ENCODE data around the gene BICC1.

BICC1 gene

DNA sequence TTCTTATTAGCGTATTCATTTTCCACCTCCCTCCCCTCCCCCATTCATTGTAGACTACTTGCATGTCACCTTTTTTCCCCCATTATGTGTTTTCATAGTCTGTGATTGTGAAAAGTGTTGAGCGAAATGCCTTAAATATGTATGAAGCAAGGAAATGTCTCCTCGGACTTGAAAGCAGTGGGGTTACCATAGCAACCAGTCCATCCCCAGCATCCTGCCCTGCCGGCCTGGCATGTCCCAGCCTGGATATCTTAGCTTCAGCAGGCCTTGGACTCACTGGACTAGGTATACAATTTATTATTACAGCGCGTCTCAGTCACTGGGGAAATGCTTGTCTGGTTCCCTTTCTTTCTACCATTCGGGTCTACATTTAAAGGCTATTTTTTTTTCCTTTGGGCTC, 283.6 kb downstream of the BICC1 start:
- DNase-seq: no peak

DNA sequence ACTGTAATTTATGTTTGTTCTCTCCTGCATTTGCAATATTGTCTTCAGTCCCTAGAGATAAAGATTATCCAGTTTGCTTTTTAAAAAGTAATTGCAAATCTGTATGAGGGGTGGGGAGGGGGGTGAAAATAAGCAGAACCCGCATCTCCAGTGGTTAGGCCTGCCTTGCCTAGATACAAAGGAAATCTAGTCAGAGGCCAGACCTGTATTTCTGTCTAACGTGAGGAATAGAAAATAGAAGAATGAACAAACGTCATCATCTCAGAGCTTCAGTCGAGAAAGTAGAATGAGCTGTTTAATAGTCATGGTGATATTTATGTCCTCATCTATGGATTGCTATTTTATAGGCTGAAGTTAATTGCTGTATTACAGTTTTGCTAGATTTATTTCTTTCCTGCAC, 284.2 kb downstream of the BICC1 start:
- no peak for DNase-seq

DNA sequence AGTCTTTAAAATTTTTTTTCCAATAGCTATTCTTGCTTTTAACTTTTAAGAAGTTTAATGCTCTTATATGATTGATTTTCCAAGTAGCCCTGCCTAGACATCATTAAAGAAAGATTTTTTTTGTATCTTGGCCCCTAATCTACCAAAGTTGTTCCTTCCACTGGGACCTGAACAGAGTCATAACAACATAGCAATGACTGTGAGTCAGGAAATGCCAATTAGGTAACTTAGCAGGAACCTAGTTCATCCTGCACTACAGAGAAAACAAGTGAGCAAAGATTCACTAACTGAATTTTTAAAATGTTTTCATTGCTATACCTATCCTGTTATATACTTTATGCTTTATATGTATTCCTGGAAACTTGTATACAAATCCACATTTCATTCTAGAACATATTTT, 284.7 kb downstream of the BICC1 start:
- no peak for DNase-seq

DNA sequence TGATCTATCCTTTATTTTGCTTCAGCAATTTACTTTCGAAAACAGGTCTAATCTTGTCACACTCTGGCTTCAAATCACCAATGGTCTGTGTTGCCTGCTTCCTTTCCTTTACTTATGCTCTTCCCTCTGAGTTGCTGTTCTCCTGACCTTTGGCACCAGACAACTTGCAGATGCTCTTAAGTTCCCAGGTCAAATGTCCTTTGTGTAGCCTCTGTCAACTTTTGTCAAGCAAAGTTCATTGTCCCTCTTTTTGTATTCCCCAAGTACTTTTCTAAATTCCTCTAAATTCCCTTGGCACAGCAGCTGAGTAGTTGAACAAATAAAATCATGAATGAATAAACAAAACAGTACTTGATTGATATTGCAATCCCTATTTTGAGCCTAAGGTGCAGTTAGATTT, 289.4 kb downstream of the BICC1 start:
- DNase-seq: no peak

DNA sequence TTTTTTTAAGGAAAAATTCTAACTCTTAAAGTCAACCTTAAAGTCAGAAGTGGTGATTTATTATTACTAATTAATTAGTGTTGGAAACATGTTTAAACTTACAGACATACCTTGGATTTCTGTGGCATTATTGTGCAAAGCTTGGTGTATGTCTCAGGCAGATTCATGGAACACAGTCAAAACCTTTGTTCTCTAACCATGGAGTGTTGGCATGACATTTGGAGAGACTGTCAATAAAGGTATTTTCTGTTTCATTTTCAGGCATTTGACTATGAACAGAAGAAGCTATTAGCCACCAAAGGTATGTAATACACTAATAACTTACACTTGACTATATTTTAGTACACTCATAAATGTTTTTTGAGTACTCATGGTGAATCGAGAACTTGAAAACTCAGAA, 293.7 kb downstream of the BICC1 start:
- DNase-seq: no peak

DNA sequence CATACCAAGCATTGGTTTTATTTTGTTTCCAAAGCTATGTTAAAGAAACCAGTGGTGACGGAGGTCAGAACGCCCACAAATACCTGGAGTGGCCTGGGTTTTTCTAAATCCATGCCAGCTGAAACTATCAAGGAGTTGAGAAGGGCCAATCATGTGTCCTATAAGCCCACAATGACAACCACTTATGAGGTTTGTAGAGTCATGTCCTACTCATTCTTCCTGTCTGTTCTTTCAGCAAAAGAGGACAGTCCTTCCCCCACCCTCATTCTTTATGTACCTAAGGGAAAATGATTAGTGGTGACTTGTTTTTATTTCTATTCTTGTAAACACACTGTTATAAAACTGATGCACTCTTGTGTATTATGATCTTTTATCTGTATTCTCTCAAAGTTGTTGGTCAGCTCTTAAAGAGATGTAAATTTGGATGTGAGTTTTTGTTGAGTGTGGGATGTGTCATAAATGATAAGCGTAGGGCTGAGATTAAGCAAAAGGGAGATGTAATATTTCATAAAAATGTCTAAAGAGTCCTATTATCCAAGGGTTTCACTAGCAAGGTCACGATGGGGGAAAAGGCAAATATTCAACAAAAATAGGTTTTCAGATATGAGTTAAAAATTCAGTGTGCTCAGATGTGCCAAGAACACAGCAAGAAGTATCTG, 294.4 kb downstream of the BICC1 start:
- no peak for DNase-seq

DNA sequence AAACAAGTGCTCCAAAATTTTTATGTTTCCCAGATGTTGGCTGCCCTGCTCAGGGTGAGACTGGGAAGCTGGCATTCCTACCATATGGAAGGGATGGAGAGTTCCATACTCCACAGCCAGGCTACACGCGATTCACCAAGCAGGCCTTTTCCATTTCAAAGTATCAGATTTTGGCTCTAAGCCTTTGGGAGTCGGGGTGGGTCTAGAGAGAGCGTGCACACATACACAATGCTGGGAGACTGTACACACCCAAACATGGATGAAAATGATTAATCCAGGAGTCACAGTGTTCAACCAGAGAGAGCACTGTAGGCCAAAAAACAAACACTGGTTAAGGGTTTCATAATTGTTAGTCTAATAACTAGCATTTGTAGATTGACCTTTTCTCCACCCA, 295.0 kb downstream of the BICC1 start:
- DNase-seq: no peak

DNA sequence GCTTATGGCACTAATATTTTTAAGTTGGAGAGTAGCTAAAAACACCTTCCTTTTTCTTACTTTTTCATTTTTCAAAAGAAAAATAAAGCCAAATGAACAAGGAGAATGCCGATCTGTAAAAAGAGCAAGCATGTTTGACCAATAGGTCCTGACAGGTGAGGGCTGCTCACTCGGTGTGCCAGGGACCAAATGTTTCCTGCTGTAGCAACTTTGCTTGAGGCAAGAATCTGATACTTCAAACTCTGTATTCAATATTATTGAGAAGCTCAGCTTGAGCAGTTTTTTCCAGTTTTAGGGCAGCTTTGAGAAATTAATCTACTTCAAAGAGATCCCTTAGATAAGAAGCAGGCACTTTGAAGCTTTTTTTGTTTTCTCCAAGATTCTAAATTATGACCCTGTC, 298.1 kb downstream of the BICC1 start:
- DNase-seq: no peak

DNA sequence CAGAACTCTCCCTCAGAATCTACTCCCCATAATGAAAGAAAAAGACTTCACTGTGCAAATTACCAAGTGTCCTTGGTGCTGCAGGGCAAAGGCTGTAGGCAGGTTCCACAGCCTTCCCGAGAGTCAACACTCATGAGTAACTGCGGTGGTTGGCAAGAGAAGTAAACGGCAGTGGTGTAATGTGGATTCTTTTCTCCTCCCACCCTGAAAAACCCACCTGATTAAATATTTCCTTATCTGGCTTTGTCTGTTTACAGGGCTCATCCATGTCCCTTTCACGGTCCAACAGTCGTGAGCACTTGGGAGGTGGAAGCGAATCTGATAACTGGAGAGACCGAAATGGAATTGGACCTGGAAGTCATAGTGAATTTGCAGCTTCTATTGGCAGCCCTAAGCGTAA, 300.9 kb downstream of the BICC1 start:
- no peak for DNase-seq

DNA sequence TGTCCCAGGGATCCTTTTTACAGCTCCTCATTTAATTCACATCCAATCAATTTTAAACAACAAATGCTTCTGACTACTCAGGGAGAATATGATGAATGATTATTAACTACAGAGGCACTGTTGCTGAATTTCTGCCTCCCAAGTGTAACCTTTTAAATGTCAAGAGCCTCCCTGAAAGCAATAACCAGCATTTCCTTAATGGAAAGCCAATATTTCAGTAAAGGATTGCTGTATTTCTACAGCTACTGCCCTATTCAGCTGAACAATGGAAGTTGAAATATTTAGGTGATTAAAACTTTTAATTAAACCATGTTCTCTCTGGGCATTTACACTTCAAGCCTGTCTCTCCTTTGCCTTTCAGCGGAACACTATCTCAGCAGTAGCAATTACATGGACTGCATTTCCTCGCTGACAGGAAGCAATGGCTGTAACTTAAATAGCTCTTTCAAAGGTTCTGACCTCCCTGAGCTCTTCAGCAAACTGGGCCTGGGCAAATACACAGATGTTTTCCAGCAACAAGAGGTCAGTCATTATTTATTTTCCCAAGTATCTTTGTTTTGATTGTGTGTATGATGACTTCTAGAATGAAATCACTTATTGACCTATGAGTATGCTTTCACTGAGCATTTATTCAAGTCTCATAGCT, 304.7 kb downstream of the BICC1 start:
- DNase-seq: no peak

DNA sequence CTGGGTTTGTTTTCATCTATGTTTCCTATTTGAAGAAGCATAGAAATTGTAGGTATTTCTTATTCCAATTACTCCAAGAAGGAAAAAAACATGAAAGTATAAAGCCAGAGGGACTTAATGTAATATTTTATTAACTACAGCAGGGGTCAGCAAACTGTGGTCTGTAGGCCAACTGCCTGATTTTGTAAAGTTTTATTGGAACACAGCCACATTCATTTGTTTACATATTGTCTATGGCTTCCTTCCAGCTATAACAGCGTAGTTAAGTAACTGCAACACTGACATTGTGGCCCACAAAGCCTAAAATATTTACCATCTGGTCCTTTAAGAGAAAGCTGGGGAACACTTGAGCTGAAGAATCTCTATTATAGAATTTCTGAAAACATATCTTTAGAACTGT, 306.2 kb downstream of the BICC1 start:
- no peak for DNase-seq

DNA sequence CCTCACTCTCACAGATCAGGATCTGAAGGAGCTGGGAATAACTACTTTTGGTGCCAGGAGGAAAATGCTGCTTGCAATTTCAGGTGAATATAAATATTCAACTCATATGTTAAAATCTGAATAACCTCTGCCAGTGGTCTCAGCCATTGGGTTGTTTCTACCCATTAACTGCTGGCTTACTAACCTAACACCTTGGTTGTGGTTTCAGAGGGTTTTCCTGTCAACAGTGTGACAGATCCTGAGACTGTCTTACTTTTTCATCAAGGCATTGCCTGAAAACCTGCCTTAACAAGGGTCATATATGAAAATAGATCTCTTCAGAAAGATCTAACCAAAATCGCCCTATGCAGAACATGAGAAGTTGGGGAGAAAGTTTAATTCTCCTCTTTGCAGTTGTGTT, 307.7 kb downstream of the BICC1 start:
- no peak for DNase-seq

DNA sequence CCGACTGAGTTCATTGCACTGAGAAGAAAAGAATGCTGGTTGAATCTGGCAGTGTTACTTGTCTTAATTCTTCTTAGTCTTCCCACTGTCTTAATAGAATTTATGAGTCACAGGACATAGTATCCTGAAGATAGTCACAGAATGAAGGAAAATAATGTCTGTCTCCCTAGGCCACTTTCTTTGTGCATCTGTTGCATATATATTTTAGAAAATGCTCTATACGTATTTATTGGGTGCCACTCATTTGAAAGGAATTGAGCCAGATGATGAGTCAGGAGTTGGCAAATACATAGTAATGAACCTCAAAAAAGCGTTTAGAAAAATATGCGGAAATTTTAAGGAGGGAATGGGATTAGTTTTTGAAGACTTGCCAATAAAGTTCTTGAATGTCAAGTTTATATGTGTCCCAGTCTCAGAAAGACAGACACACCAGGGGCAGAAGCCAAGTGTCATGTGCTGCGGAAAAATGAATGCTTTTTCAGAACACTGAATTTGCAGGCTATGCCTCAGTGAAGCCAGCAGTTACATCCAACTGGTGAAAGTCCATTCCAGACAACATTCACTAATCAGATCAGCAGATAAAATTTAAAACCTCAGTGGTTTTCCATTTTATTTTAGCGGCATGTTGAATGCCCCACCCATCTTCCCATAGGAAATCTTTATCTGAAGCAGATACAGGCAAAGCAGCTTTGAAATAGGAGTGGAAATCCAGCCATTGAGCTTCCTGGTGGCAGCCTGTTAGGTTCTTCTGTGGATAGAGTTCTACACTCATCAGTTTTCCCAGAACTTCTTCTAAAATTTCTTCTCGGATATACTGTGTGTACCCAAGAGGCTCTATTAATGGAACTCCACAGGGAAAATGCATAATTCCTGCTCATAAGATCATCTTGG, 308.4 kb downstream of the BICC1 start:
- DNase-seq: no peak

DNA sequence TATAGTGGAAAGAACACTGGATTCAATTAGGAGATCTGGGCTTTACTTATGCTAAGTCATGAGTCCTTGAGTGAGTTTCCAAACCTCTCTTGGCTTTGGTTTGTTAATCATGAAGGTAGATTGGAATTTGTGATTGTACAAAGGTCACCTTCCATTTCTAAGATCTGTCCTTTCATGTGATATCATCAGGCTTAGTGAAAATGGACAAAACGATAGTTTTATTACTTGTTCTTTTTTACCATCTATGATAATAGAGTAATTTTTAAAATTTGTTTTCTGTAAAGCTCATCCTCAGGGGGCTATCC, 309.0 kb downstream of the BICC1 start:
- DNase-seq: no peak

DNA sequence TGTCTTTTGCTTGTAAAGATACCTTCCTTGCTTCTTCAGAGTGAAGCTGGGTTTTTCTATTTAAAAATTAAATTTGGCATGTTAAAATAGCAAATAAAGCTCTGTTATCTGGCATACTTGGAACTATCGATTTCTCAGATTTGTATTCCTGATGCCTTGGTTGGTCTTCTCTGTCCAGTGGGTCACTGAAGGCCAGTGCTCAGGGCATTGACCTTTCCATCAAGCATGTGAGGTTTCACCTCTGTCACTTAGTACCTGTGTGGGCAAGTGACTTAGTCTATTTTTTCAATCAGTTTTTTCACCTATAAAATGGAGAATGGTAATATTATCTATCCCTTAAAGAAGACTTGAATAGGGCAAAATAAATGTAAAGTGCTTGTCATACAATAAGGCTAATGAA, 311.3 kb downstream of the BICC1 start:
- no peak for DNase-seq

DNA sequence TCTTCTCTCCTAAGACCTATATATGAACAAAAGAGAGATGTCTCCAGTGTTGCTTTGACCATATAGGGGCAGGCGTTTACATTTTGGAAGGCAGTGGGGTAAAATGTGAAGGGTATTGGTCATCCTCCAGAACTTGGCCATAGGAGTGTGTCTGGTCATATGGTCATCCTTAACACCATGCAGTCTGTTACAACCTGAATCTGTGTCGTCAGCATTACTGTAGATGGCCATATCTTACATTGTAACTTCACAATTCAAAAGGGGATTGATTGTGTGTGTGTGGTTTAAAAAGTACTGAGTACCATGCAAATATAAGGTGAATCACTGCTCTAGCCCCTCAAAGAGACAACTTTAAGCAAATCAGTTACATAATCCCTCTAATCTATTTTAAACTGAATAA, 311.7 kb downstream of the BICC1 start:
- DNase-seq: no peak

DNA sequence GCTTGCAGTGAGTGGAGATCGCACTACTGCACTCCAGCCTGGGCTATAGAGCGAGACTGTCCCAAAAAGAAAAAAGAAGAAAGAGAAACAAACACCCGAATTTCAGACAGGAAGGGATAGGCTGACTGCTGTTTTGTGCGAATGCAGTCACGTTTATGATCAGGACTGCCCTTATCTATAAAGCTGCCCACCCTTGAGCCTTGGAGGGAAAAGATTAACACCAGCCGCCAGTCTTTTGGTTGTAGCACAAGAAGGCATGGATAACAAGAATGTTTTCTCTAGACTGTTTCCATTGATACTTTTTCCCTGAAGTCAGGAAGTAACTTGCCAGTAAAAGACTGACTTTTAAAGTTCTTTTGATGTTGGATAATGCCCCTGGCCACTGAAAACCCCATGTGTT, 314.0 kb downstream of the BICC1 start:
- DNase-seq: no peak

DNA sequence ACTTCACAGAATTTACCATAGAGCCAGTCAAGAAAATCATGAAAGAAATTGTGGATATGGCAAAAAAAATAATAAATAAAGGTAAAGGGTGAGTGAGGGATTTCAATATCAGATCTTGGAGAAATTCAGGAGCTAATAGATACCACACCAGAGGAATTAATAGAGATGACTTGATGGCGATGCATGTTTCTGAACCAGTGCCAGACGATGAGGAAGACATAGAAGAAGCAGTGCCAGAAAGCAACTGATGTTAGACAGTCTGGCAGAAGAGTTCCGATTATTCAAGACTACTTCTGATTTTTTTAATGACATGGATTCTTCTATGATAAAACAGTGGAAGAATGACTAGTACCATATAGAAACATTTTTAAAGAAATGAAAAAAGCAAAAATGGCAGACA, 314.7 kb downstream of the BICC1 start:
- DNase-seq: no peak

DNA sequence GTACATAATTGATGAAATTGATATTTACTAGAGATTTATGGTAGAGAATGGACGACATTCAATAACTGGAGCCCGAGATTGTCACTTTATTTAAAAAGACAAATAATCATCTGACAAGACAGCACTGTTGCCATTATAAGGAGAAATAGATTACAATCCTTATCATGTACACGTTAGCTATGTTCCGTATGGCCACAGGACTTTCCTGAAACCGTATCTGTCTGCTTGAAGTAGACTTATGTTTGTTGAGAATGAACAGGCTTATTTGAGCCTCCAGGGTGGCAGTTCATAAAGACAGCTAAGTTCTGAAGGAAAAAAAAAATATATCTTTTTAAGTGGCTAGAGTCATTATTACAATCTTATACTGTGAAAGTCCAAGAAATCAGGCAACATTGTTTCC, 317.2 kb downstream of the BICC1 start:
- DNase-seq: no peak

DNA sequence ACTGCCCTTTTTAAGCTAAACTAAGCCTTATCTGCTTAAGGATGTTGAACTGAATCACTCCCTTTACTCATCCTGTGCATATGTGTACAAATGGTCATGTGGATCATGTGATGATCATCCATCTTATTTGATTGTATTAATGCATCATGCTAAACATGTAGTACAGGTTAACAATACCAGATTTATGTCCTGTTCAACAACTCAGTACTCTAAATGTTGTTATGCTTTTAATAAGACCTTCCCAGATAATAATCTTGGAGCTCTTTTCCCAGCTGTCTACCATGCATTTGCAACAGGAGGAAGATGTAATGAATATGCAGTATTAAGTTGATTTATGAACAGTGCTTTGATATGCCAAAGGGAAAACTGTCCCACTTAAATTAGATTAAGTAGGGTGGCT, 318.0 kb downstream of the BICC1 start:
- DNase-seq: no peak

DNA sequence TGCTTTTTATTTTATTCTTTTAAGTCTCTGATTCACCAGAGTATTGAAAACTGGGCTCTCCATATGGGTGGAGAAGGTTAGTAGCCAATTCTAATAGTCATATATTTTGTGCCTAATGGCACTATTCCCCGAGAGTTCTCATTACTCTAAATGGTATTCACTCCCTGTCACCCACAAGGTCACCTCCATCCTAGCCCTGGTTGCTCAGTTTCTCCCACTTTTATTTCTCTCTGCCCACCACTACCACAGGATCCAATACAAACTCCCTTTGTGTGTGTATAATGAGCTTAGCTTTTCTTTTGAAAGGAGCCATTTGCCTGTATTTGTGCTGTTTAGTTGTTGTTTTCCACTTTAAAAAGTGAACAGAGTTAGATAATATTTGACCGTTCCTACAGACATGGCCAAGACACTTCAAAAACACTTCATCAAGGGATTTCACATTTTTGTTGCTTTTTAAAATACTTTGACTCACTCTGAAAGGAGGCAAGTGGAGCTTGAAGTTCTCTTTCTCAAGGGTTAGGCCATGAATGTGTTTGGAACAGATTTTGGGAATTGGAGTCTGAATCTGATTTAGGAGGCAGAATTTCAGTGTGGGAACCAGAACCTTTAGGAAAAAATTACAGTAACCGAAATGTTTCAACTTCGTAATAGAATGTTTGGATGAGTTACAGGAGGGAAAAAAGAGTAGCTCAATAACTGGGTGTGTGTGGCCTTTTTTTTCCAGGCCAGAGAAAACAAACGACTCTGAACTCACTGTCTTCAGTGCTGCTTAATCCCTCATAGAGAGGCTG, 321.3 kb downstream of the BICC1 start:
- no peak for DNase-seq

DNA sequence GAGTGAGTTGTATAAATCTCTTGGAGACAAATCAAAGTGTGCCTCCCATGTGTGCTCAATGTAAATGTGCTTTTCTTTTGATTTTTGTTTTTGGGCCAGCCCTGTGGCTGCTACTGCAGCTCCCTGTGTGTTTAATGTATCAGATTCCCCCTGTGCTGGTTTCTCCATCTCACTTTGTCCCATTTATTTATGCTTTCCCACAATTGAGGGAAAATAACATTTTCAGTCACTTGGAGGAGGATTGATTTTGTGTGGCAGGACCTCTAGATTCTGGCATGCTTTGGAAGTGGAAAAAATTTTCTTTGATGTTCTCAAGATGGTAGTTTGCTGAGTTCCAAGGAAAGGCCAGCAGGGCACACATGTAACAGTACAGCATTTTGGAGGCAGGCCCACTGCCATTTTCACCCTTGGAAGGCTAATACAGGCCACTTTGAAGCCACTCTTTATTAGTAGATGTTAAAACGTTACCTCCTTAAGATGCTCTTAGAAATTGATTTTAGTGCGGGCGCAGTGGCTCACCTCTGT, 323.6 kb downstream of the BICC1 start:
- DNase-seq: no peak

DNA sequence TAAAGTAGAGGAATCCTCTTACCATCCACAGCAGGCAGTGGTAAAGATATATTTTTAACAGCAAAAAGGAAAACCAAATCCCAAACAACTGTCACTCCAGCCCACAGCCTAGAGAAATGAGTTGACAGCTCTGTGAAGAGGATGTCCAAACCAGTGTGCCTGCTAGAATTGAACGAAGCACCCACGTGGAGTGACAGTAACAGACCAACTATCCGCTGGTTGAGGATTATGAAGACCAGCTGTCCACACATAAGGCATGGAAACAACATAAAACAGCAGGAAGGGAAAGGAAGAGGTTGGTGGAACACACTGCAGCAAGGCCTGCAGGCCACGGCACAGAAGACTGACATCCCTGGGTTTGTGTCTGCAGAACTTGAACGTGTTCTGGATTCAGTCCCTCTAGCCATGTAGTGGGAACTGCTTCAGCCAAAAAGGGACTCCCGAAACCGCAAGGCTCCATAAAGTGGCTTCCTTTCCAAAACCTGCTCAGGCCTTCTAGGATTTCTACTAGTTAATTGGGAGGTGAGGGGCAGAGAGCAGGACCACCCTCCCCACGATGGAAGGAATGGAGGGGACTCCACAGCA, 324.4 kb downstream of the BICC1 start:
- no peak for DNase-seq
